Stimulated activated CD8-positive, alpha-beta memory T cell treated with anti-CD3 and anti-CD28 coated beads, Interleukin-12 subunit alpha, Interleukin-12 subunit beta, amount 100 ng/mL, for 4 hours (primary cell): Measurements from ENCODE around the gene AQP5.

Experiments used
- DNase-seq: peaks from one replicate; pipeline ENCODE4 v3.0.0-alpha.2; 2020; ENCODE audit warnings: low read depth

The AQP5 gene

DNA sequence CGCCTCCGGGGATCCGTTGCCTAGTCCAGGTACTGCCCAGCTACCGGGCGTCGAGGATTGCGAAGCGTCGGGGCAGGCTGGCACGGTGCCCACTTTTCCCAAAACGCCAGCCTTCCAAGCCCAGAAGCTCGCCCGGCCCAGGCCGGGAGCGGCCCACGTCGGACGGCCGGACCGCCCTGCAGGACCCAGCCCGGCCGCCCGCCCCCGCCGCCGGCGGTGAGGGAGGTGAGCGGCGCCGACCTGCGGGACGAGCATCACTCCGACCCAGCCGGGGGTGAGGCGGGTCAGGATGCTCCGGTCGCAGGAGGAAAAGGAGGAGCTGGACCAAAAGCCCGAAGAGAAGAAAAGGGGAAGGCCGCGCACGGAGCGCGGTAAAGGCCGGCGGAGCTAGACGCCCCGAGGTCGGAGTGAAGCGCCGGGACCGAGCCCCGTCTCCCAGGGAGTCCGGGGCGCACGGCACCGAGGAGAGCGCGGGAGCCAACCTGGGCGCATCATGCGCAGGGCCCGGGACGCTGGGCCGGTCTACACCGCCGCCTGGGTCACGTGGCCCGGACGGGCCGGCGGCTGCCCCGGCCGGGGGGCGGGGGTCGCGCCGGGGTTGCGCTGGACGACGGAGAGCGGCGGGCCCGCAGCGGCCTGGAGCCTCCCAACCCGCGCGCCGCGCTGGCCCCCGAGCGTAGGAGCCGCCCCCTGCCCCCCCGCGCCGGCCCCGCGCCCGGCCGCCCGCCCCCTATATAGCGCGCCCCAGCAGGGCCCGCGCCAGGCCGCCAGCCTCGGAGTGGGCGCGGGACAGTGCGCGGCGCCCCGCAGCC, at the start of gene AQP5:
TSS of gene AQP5 (plus strand) at position 762 of the 812 bp plus-strand sequence. CDS start 146 bp downstream, outside the sequence.
- no peak for DNase-seq

DNA sequence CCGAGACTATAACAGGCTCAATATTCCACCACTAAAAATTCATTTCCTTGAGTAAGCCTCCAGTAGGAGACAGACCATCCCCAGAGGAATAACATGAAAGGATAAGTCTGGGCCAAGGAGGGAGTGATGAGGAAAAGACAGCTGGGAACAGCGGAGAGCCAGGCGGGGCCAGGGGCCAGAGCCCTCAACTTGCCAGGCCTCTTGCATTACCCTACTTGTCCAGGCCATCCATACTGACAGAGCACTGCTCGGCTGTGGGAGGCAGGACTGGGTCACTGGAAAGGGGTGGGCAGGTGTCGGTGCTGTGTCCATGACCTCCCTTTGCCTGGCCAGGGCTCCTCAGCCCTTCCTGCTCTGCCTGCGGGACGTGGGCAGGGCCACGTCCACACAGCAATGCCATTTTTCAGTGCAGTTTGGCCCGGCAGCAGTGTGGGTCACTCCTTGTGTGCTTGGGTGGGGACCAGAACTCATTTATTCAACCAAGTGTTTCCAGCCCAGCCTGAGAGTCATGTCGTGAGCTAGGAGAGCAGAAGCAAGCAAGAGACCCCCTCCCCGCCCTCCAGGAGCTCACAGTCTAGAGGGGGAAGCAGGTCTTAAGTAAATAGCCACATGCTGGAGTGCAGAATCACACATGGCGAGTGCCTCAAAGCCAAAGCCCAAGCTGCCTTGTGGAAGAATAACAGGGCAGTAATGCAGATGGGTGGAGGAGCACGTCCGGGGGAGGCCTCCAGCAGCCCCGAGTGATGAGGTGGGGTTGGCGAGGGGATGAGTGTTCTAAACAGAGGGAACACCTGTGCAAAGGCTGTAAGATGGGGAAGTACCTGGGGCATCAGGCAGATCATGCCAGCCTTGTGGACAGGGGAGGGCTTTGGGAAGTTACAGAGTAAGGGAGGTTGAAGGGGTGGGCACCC, 49.1 kb upstream of the AQP5 start:
- no peak for DNase-seq

DNA sequence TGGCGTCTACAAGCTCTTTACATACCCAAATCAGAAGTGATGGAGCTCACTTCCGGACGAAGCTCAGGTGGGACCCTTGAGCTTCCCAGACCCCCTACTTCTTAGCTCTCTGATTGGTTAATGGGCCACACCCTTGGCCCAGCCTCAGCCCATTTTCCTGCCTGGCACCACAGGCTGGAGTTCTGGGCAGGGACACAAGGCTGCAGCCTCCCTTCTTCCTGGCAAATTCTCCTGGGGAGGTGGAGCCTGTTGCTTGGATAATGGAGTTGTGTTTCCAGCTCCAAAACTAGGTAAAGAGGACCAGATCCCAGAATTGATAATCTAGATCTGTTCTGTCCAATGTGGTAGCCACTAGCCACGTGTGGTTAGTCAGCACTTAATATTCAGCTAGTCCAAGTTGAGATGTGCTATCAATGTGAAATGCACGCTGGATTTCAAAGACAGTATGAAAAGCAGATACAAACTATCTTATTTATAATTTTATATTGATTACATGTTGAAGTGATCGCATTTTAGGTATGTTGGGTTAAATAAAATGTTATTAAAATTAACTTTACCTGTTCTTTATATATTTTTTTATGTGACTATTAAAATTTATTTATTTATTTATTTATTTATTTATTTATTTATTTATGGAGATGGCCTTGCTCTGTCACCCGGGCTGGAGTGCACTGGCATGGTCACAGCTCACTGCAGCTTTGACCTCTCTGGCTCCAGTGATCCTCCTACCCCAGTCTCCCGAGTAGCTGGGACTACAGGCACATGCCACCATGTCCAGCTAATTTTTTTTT, 45.3 kb upstream of the AQP5 start:
- DNase-seq, result no peak

DNA sequence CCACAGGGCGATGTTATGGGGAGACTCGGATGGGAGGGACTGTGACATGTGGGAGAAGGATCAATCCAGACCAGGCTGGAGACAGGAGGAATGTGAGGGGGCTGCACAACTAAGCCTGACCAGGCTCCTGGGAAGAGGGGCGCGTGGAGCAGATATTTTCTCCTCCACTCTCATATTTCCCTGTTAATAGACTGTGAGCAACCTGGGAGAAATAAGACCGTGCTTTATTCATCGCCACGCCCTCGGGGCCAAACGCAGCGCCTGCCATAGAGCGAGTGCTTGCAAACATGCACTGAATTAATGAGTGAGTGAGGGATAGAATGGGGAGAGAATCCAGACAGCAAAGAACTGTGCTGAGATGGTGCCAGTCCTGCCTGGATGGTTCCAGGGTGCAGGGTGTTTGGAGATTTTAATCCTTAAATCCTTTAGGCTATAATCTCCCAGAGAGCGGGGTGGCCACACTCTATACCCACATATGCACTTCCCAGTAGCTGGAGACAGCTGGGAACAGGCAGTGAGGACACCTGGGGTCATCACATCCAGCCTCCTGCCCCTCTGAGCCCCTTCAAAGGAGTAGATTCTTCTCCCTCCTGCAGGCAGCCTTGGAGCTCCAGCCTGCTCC, 44.4 kb upstream of the AQP5 start:
- no peak for DNase-seq

DNA sequence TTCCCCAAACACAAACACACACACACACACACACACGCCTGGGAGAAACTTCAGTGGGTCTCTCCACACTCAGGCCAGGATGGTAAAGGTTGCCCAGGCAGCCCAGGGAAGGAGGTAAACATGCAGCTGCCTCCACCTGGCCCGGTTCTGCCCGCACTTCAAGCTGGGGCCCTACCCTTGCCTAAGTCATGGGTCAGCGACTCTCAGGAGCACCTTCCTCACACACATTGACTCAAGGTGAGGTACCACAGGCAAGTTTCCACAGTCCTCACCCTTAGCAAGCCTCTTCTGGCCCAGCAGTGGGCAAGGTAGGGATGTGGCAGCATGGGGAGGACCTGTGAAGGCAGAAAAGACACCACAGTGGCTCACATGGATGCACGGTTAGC, 43.9 kb upstream of the AQP5 start:
- no peak for DNase-seq

DNA sequence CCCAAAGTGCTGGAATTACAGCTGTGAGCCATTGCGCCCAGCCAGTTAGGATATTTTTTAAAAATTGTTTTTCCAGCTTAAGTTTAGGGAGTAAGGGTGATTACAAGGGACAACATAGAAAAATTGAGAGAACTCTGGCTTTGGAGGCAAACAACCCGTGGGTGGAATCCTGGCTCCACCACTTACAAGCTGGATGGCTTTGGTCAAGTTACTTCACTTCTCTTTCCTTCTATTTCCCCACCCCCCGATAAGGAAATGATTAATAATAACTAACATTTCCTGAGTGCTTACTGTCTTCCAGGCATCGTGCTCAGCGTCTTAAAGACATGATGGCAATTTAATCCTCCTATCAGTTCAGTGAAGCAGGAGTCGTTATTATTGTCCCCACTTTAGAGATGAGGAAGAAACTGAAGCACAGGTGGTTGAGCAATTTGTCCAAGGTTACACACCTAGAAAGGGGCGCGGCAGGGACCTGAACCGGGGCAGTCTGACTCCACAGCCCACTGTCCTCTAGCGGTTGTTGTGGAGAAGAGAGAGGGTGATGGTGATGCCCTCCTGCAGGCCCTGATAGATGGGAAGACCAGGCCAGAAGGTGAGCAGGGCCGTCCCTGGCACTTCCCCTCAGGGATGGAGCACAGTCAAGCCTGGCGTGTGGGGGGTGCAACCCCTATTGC, 41.3 kb upstream of the AQP5 start:
- no peak for DNase-seq

DNA sequence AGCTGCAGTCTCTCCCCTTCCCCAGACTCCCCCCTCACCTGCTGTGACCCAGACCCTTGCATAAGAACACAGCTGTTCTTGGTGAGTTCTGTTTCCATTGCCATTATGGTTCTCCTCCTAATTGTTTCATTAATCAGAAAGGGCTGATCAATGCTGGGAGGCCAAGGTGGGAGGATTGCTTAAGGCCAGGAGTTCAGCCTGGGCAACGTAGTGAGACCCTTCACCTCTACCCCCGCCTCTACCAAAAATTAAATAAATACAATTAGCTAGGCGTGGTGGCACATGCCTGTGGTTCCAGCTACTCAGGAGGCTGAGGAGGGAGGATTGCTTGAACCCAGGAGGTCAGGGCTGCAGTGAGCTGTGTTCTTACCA, 40.8 kb upstream of the AQP5 start:
- DNase-seq, result no peak

DNA sequence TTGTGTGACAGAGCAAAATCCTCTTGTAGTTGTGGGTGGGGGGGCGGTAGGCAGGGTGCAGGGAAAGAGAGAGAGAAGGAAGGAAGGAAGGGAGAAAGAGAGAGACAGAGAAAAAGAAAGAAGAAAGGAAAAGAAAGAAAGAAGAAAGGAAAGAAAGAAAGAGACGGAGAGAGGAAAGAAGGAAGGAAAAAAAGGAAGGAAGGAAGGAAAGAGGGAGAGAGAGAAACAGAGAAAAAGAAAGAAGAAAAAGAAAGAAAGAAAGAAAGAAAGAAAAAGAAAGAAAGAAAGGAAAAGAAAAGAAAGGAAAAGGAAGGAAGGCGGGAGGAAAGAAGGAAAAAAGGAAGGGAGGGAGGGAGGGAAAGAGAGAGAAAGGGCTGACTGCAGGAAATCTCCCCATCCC, 40.4 kb upstream of the AQP5 start:
- no peak for DNase-seq

DNA sequence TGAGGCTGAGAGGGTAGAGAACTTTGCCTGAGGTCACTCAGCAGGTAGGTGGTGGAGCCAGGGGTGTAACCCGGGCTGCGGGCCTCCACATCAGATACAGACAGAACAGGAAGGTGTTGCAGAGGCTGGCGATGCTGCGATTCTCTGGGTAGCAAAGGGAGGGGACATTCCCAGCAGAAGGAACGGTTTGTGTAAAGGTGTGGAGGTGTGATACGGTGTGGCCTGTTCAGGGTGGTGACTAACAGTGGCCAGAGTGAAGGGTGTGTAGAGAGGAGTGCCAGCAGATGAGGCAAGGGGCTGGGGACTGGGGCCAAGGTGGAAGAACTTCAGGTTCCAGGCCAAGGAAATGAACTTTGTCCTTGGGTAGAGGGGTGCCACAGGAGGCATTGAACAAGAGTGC, 39.7 kb upstream of the AQP5 start:
- DNase-seq, result no peak

DNA sequence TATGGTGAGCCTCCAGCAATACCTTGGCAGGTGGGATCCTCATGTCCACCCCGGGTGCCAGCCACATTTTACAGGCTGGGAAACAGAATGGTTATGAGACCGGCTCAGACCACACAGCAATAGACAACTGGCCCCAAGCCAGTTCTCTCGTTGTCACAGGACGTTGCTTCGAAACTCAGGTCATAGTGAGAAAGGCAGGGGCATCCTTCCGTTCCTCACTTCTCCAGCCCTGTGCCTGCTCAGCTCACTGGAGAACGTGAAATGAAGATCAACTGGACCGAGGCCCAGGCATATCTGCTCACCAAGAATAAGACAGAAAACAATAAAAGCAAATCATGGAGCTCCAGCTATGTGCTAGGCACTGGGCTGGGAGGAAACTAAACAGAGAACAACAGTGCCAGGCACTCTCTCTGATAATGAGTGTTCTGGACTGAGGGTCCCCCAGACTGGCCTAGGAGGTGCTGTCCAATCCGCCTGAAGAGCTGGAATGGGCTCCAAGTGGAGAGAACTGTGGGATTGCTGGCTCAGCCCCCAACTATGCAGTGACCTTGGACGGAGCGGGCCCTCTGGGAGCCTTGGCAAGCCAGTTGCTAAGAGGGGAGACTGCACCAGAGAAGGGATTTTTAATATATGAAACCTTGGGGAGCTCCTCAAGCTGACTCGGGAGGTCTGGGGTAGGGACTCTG, 39.2 kb upstream of the AQP5 start:
- DNase-seq, result no peak

DNA sequence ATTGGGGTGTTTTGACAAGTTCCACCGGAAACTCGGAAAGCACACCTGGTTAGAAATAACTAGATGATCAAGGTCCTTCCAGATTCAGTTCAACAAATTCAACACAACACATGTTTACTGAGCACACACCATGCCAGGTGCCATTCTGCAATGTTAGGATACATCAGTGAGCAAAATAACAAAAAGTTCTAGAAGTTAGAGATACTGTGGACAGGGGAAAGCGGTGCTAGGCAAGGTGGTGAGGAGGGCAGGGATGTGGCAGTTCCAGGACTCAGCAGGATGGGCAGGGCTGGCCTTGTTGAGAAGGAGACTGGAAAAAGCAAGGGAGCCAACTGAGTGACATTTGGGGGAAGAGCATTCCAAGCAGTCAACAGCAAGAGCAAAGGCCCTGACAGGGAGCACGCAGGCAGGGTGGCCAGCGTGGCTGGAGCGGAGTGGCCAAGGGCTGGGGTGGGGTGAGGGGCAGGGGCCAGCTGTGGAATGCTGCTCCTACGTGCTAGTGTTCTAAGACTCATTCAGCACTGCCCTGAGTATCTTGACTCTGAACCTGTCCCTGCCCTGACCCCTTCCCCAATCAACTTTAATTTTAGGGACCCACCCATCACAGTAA, 38.5 kb upstream of the AQP5 start:
- DNase-seq, result no peak

DNA sequence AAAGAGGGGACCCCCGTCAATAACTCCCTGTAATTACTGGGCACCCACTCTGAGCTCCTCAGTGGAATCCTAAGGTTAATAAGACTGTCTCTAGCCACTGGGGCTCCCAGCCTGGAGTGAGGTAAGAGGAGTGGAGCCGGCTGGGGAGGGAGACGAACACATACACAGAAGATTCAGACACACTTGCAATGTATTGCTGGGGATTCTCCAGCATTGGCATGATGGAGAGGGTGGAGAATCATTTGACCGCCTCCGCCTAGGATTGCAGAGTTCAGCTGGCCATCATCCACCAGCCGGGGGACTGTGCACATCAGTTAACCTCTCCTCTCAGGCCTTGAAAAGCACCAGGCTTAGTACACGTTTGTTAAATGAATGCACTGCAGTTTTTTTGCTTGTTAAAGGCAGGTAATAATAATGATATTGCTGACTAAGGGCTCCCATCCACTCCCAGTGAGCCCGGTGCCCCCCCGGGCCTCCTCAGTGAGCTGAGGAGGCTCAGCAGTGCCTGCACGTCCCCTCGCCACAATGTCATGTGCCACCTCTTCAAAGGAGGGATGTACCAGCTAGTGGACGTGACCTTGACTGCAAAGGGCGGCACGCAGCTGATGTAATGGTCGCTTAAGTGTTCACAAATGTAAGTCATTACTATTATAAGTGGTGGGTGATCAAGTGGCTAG, 37.7 kb upstream of the AQP5 start:
- no peak for DNase-seq

DNA sequence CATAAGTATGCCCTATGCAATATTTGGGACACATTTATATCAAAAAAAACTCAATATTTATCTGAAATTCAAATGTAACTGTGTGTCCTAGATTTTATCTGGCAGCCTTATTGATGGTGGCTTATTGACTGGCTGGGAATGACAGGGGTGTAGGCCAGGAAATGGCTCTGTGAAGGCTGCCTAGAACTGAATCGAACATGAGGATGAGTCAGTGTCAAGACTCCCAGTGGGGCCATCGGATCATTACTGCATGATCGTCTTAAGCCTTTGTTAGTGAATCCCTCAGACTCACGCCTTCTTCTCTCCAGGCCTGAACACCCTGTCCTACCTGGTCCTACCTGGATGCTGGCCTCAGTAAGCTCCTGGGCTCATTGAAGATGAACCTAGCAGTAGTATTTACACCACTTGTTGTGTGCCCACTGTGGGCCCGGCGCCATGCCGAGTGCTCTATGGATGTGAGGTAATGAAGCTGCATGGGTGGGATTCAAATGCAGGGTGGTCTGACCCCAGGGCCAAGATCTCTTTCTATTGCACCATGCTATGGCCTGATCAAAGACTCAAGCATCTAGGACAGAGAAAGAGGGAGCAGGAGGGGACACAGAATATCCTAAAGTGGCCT, 36.9 kb upstream of the AQP5 start:
- DNase-seq, result no peak

DNA sequence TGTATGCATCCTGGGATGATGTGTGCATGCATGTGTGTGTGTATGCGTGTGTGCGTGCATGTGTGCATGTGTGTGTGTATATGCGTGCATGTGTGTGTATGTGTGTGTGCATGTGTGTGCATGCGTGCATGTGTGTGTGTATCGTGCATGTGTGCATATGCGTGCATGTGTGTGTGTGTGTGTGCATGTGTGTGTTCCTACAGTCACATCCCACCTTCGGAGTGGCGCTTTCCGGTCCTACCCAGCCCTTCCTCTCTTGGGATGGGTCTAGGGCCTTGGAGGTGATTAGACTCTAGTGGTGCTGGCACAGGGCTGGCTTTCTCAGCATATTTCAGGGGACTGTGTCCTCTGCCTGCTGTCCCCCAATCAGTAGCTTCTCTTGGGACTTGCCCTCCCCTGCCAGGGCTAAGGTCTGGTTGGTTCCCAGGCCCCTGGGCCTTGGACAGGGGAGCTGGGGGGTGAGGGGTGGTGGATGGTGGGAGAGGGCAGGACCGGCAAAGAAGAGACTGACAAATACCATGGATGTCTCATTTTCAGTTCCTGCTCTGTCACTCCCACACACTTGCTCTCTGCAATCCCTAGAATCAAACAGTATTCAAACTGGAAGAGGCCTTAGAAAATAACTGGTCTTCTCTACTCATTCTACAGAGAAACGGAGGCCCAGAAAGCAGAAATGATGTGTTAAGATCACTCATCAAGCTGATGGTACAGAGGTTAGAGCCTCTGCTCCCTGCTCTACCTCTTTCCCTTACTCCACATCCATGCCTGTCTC, 36.1 kb upstream of the AQP5 start:
- no peak for DNase-seq

DNA sequence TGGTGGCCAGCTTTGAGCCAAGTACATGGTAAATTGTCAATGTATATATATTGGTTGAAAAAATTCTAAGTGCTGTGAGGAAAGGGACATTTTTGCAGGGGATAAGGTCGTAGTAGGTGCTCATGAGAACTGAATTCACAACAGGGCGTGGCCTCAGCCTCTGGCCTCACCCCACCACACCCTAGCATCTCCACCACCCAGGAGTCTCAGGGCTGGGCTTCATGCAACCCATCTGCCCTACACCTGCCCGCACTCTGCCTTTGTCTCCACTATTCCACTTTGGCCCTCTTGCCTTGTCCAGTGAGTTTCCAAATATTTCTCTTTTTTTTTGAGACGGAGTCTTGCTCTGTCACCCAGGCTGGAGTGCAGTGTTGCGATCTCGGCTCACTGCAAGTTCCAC, 33.2 kb upstream of the AQP5 start:
- no peak for DNase-seq

DNA sequence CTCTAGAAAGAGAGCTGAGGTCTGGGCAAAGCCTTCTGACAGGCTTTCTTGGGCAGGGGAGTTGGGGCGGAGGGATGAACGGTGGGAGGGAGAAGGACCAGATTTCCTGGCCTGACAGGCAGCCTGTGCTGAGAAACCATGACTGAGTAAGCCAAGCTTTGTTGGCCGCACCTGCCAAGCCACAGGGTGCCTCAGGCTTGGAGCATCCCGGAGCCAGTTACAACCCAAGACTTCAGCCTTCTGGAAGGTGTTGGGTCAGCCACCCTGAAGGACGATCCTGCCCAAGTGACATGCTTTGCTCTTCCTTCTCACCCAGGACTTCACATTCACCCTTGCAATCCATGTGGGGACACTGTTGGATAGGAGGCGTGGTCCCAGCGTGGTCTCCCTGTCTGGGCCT, 32.1 kb upstream of the AQP5 start:
- DNase-seq, result no peak

DNA sequence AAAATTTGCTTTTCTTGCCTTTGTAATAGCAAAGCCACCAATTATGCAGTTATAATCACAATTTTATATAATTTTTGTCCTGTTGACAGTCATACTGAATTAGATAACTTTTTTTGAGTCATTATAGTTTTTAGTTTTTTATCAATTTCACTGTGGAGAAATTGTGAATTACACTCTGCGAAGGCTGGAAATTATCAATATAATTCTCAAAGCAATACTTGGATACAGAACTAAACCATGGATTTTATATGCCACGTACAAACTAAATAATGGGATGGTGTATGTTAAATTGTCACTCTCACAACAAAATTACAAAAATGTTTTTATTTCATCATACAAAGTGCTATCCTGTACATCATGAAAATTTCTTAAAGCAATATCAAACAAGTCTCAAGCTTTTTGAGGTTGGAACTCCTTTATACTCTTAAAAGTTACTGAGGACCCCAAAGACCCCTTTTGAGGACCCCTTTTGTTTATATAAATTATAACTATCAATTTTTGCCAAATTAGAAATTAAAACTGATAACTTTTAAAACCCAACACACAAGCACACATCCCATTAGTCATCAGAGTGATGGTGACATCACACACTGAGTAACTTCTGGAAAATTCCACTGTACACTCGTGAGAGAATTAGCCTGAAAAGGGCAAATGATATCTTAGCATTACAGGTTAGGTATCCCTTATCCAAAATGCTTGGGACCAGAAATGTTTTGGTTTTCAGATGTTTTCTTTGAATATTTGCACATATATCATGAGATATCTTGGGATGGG, 31.0 kb upstream of the AQP5 start:
- DNase-seq, result no peak

DNA sequence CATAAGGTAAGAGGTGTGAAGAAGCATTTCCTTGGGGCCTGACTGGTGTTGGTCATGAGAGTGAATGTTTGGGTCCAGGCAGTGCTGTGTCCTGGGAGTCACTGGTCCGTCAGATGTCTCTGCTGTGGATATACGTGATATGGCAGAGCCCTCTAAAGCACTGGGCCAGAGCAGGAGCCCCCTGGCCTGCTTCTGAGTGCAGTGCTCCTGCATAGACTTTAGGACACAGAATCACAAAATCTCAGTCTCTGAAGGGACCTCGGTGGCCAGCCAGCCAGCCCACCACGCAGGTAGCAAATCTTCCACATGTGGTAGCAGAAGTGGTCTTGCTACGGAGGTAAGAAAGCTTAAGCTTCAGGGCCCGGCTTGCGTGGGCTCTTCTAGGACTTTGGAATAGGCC, 29.6 kb upstream of the AQP5 start:
- DNase-seq, result no peak
